HEK293T (cell line): ENCODE measurements around the gene MGRN1.

ENCODE experiments used
- CTCF ChIA-PET: fragments of 350-600 bp; formaldehyde crosslinking; extraction: SDS; loops from one replicate; lab custom pipeline; 2021; ENCODE audit warnings: antibody characterized with exemption, inconsistent platforms; lab: Yijun Ruan, JAX
- POLR2A ChIA-PET: fragments of 350-600 bp; formaldehyde crosslinking; extraction: SDS; loops from one replicate; lab custom pipeline; 2020; ENCODE audit warnings: antibody characterized with exemption, inconsistent platforms; lab: Yijun Ruan, JAX
- DNase-seq: peaks from one replicate; pipeline ENCODE4 v3.0.0; 2012; ENCODE audit warnings: mixed read lengths; ENCODE audit errors: extremely low spot score
- ARNT ChIP-seq: fragments of 450-650 bp; IDR thresholded peaks from 2 replicates; pipeline ENCODE4 v1.6.1; 2017; ENCODE audit warnings: mild to moderate bottlenecking
- BHLHE40 ChIP-seq: fragments of 450-650 bp; IDR thresholded peaks from 2 replicates; pipeline ENCODE4 v1.6.1; 2016; ENCODE audit warnings: mild to moderate bottlenecking, moderate library complexity, borderline replicate concordance
- CTBP1 ChIP-seq: fragments of 450-650 bp; IDR thresholded peaks from 2 replicates; pipeline ENCODE4 v1.6.1; 2016; ENCODE audit warnings: borderline replicate concordance
- ELF4 ChIP-seq: fragments of 450-650 bp; IDR thresholded peaks from 2 replicates; pipeline ENCODE4 v1.6.1; 2017; ENCODE audit warnings: antibody characterized with exemption
- FOXA1 ChIP-seq: fragments of 450-650 bp; IDR thresholded peaks from 2 replicates; pipeline ENCODE4 v1.6.1; 2016; ENCODE audit warnings: mild to moderate bottlenecking
- FOXK2 ChIP-seq: fragments of 450-650 bp; IDR thresholded peaks from 2 replicates; pipeline ENCODE4 v1.6.1; 2016; ENCODE audit warnings: mild to moderate bottlenecking
- FOXM1 ChIP-seq: fragments of 450-650 bp; IDR thresholded peaks from 2 replicates; pipeline ENCODE4 v1.6.1; 2017; ENCODE audit warnings: mild to moderate bottlenecking, borderline replicate concordance
- HDGF ChIP-seq: fragments of 450-650 bp; IDR thresholded peaks from 2 replicates; pipeline ENCODE4 v1.6.1; 2017; ENCODE audit warnings: antibody characterized with exemption, borderline replicate concordance
- L3MBTL2 ChIP-seq: fragments of 450-650 bp; conservative IDR thresholded peaks from 2 replicates; pipeline ENCODE4 v1.6.1; 2016; ENCODE audit warnings: mild to moderate bottlenecking
- LEF1 ChIP-seq: fragments of 450-650 bp; IDR thresholded peaks from 2 replicates; pipeline ENCODE4 v1.6.1; 2017; ENCODE audit warnings: mild to moderate bottlenecking, borderline replicate concordance
- NFRKB ChIP-seq: fragments of 450-650 bp; IDR thresholded peaks from 2 replicates; pipeline ENCODE4 v1.6.1; 2016; ENCODE audit warnings: mild to moderate bottlenecking, moderate library complexity
- PKNOX1 ChIP-seq: fragments of 450-650 bp; IDR thresholded peaks from 2 replicates; pipeline ENCODE4 v1.6.1; 2016
- SP1 ChIP-seq: fragments of 450-650 bp; IDR thresholded peaks from 2 replicates; pipeline ENCODE4 v1.6.1; 2017
- SUZ12 ChIP-seq: fragments of 450-650 bp; IDR thresholded peaks from 2 replicates; pipeline ENCODE4 v1.6.1; 2016; ENCODE audit warnings: mild to moderate bottlenecking
- TARDBP ChIP-seq: fragments of 450-650 bp; IDR thresholded peaks from 2 replicates; pipeline ENCODE4 v1.6.1; 2016
- ZNF384 ChIP-seq: fragments of 450-650 bp; IDR thresholded peaks from 2 replicates; pipeline ENCODE4 v1.6.1; 2016

Gene MGRN1

GRCh38 chr16:4602331-4602730, 22.3 kb upstream of the MGRN1 start:
- ChIA-PET POLR2A (interaction anchor here (2.0 kb wide), 1 partner anchor 14 kb away, joined by 8 read pairs; no protein-coding TSS in a partner anchor), CTCF (interaction anchor here (0.5 kb wide), 1 partner anchor 211 kb away, joined by 3 read pairs; no protein-coding TSS in a partner anchor)
- no peak for DNase-seq
- no peak for TF ChIP-seq TARDBP
- TF ChIP-seq FOXK2: no peak
- TF ChIP-seq SP1: no peak
- TF ChIP-seq HDGF: no peak
- no peak for TF ChIP-seq ELF4
- TF ChIP-seq BHLHE40: no peak
- TF ChIP-seq SUZ12: no peak
- TF ChIP-seq PKNOX1: no peak
- no peak for TF ChIP-seq FOXA1

DNA sequence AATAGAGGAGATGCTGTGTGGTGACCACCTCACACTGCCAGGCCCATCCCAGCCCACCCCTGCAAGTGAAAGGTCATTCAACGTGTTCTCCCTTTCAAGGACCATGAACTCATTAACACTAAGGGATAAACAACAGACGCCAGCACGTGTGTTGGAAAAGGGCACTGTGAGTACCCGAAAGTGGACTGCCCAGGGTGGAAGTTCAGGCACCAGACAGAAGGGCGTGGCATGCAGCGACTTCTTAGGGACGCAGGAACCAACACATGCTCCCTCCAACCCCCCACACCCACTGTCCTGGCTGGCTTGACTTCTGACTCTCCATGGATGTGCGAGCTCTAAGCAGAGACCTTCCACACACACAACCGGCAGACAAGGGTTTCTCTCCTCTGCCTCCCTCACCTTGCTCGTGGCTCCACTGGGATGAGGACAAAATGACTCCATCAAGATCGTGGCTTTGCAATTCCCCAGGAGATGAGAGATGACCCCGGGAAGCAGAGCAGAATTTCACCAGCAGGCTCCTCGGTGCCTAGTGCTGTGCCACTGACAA, 20.9 kb upstream of the MGRN1 start:
- DNase-seq: no peak
- TF ChIP-seq CTBP1: no peak
- TF ChIP-seq SUZ12: no peak
- no peak for TF ChIP-seq ARNT
- no peak for TF ChIP-seq FOXK2
- TF ChIP-seq ELF4: no peak
- no peak for TF ChIP-seq L3MBTL2
- no peak for TF ChIP-seq LEF1
- TF ChIP-seq PKNOX1: no peak
- TF ChIP-seq SP1: no peak
- TF ChIP-seq FOXM1: no peak
- TF ChIP-seq ZNF384: no peak
- TF ChIP-seq HDGF: no peak
- TF ChIP-seq FOXA1: no peak
- no peak for TF ChIP-seq TARDBP
- no peak for TF ChIP-seq BHLHE40
- TF ChIP-seq NFRKB: no peak
- ChIA-PET POLR2A (interaction anchor here (2.0 kb wide), 1 partner anchor 13 kb away, joined by 8 read pairs; no protein-coding TSS in a partner anchor), CTCF (interaction anchor here (1.3 kb wide), 1 partner anchor 18 kb away, joined by 4 read pairs; no protein-coding TSS in a partner anchor)

DNA sequence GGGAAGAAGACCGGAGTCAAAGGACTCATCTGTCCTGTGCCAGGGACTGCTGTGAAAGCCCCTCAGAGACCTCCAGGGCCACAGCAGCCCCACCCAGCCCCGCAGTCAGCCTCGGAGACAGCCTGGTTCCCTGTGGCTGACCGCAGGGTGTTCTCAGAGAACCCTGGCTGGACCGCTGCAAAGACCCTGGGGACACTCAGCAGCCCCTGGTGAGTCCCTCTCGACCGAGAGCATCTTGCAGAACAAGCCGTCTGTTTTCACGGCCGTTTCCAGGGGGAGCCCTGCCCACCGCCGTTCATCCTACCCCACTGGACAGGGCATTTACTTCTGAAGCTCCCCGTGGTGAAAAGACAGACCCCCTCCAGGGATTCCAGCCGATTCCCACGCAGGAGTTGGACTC, 20.2 kb upstream of the MGRN1 start:
- POLR2A ChIA-PET: interaction anchor here (2.0 kb wide), 1 partner anchor 12 kb away, joined by 8 read pairs; no protein-coding TSS in a partner anchor
- no peak for TF ChIP-seq BHLHE40
- no peak for TF ChIP-seq CTBP1
- no peak for TF ChIP-seq L3MBTL2
- TF ChIP-seq FOXA1: no peak
- no peak for TF ChIP-seq ARNT
- TF ChIP-seq TARDBP: no peak
- no peak for TF ChIP-seq SUZ12
- TF ChIP-seq HDGF: no peak
- no peak for TF ChIP-seq FOXM1
- TF ChIP-seq PKNOX1: no peak
- TF ChIP-seq SP1: no peak
- no peak for TF ChIP-seq ZNF384
- TF ChIP-seq NFRKB: no peak
- no peak for TF ChIP-seq ELF4
- CTCF ChIA-PET: no interaction called here
- DNase-seq: no peak

DNA sequence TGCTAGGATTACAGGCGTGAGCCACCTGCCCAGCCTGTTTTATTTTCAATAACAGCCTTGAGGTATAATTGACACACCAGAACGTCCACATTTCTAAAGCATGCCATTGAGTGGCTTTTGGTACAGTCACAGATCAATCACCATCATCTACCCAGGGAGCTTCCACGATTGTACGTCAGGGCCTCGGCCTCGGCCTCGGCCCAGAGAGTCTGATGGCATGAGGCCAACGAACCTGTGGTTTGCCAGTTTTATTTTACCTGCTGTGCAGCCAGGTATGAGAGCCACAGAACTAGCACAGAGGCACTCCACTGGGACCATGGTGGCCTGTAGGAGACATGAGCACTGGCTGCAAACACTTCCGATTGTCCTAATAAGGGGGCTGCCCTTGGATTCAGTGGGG, 18.3 kb upstream of the MGRN1 start:
- no peak for TF ChIP-seq SP1
- no peak for TF ChIP-seq FOXA1
- no peak for TF ChIP-seq PKNOX1
- TF ChIP-seq CTBP1: no peak
- no peak for TF ChIP-seq HDGF
- TF ChIP-seq FOXM1: no peak
- no peak for TF ChIP-seq ZNF384
- no peak for TF ChIP-seq ELF4
- no peak for TF ChIP-seq ARNT
- TF ChIP-seq TARDBP: no peak
- no peak for TF ChIP-seq SUZ12
- TF ChIP-seq NFRKB: no peak
- no peak for TF ChIP-seq FOXK2
- no peak for DNase-seq
- ChIA-PET CTCF (no interaction called here), POLR2A (no interaction called here)

DNA sequence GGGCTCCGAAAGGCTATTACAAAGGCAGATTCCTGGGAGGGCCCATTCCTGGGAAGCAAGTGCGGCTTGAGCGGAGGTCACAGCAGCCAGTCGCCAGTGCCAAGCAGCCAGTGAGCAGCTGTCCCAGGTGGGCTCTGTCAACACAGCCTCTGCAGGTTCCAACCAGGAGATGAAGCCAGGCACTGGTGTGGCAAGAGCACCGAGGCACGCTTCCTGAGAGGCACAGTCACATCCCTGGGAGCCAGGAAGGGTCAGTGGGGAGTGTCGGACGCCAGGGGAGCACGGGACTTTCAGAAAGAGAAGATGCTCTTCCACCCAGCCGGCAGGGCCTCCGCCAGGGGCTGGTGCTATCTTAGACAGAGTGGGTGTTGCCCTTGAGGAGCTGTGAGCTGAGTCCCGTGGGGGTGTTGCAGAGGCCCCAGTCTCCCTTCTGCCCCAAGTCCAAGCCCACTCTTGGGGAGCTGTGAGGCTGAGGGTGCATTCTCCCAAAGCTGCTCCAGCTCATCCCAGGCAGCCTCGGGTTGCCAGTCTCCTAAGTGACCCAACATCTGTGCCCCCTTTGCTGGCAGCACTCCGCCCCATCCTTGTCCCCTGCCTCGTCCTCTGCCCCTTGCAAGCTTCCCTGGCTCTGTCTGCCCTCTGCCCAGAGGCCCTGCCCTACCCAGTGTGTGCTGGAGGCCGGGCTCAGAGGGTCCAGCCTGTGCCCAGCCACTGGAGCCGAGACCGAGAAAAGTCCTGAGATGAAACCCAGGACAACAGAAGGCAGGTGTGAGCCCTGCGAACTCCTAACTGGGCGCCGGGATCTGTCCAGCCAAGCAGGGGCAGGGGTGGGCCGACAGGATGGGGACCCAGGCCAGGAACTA, 16.6 kb upstream of the MGRN1 start:
- CTCF ChIA-PET: interaction anchor here (0.9 kb wide), 1 partner anchor 90 kb away, joined by 3 read pairs; no protein-coding TSS in a partner anchor
- DNase-seq: no peak
- POLR2A ChIA-PET: interaction anchor here (0.9 kb wide), 1 partner anchor 8 kb away, joined by 5 read pairs; no protein-coding TSS in a partner anchor
- TF ChIP-seq SUZ12 (no peak), ELF4 (no peak), TARDBP (no peak), FOXA1 (no peak), LEF1 (no peak), NFRKB (no peak), SP1 (no peak)
